ENCODE data around the gene RPP25L. TPM values are rescaled to one million over a fixed set of nuclear protein-coding genes. Genes with fewer than 3 reads are reported as not detected.

The RPP25L gene
- total and polyA plus RNA-seq, 9 of the 15 experiments (the other 6 are each of a cell fraction or from before 2014, with no cell fraction given) = 16.3 to 43.7 (median 29.0) TPM

GRCh38 chr9:34623374-34624235 lies 11.7 kb upstream of the RPP25L start:
- no peak overlapping the region for H3K4me2 ChIP-seq (ENCODE audit: insufficient read depth, low read length)
- no peak for TF ChIP-seq ARHGAP35 (IDR thresholded peaks at IDR 0.05; ENCODE audit: partially characterized antibody)
- no peak for TF ChIP-seq SAP30 (IDR thresholded peaks at IDR 0.05; ENCODE audit: borderline replicate concordance, insufficient read depth, low read depth, low read length, poor library complexity, severe bottlenecking)
- TF ChIP-seq ZNF766 (CRISPR knock-in tag; conservative IDR thresholded peaks at IDR 0.05) = no peak
- TF ChIP-seq NCOA1 (IDR thresholded peaks at IDR 0.05; ENCODE audit: low read depth) = no peak
- no peak for TF ChIP-seq E2F3 (CRISPR knock-in tag; IDR thresholded peaks at IDR 0.05)
- no peak for TF ChIP-seq NR0B1 (IDR thresholded peaks at IDR 0.05; ENCODE audit: partially characterized antibody)
- no peak for TF ChIP-seq MNT (conservative IDR thresholded peaks at IDR 0.05)
- TF ChIP-seq ARID3A (IDR thresholded peaks at IDR 0.05; ENCODE audit: borderline replicate concordance, low read depth, low read length) = no peak
- no peak for TF ChIP-seq LEF1 (IDR thresholded peaks at IDR 0.05)
- no peak for TF ChIP-seq ZBTB1 (CRISPR knock-in tag; IDR thresholded peaks at IDR 0.05; ENCODE audit: borderline replicate concordance, low read depth)
- no peak for TF ChIP-seq CEBPG (CRISPR knock-in tag; IDR thresholded peaks at IDR 0.05)
- no peak for TF ChIP-seq CEBPG (tag; conservative IDR thresholded peaks at IDR 0.05 in 1 of 2, IDR thresholded peaks at IDR 0.05 in 1 of 2)
- no peak for TF ChIP-seq RBFOX2 (IDR thresholded peaks at IDR 0.05; ENCODE audit: low read depth, low read length)
- TF ChIP-seq ZNF395 (CRISPR knock-in tag; IDR thresholded peaks at IDR 0.05) = no peak
- no peak for TF ChIP-seq ZNF311 (CRISPR knock-in tag; IDR thresholded peaks at IDR 0.05)

More at GRCh38 chr9:34623374-34624235, 11.7 kb upstream of the RPP25L start:
- in situ Hi-C loops (cut with MboI) (no loop called here), intact Hi-C loops (cut with micrococcal nuclease) (no loop called here)
- DNase-seq (ENCODE audit: extremely low read depth in 1 of 4, low spot score in 3 of 4) = no peak
- no peak for ATAC-seq
- ChIA-PET POLR2A (no interaction called here), CTCF (ENCODE audit: low intra/inter-chr PET ratio) (no interaction called here)
- H3K79me2 ChIP-seq (ENCODE audit: control insufficient read depth, insufficient read depth, low read length) = no peaks in the 10 kb centered on the region; the same call in 2 of the 3 replicates
- no peak overlapping the region for H3K4me3 ChIP-seq
- no TSS peak for BruUV-seq (replicated peaks)
- H3K9me3 ChIP-seq (replicated peaks; ENCODE audit: control insufficient read depth, insufficient read depth, low read depth, low read length) = no peaks in the 10 kb centered on the region
- H3K27ac ChIP-seq (ENCODE audit: extremely low read depth, low read depth, low read length) = no peak overlapping the region
- no peaks in the 10 kb centered on the region for H3K36me3 ChIP-seq (ENCODE audit: control insufficient read depth, insufficient read depth, low read length)
- no peaks in the 10 kb centered on the region for H3K9me1 ChIP-seq (ENCODE audit: control insufficient read depth, insufficient read depth, low read length)
- 78% methylated on average over 12 of the region's 63 CpGs for WGBS (ENCODE audit: insufficient coverage, low coverage, missing lambda C conversion rate)
- no peak for FAIRE-seq
- no peak overlapping the region for H3K9ac ChIP-seq (ENCODE audit: insufficient read depth in 1 of 2, low read depth in 2 of 2, low read length in 2 of 2)
- H2AFZ ChIP-seq (ENCODE audit: low read depth, low read length) = no peak overlapping the region
- peaks cover 5 to 18% of the 10 kb centered on the region in 2 experiments; a peak in 3 of 5 replicates for H3K4me1 ChIP-seq (replicated peaks in 1 of 2; ENCODE audit: control insufficient read depth in 2 of 2, insufficient read depth in 2 of 2, low read length in 2 of 2)
- no peaks in the 10 kb centered on the region for H4K20me1 ChIP-seq (replicated peaks; ENCODE audit: control insufficient read depth, insufficient read depth, low read length)
- H3K27me3 ChIP-seq (ENCODE audit: control insufficient read depth in 2 of 2, insufficient read depth in 2 of 2, low read length in 2 of 2) = peaks cover 9 to 35% of the 10 kb centered on the region in 2 experiments; a peak in 4 of 5 replicates

Data from K562 (cell line).